ENCODE results near the gene KCNG2.
A peak's percentile ranks its signal among the peaks of the same experiment; 100 is the strongest.

KCNG2 gene

GRCh38 chr18:79866889-79867574, 69.3 kb downstream of the KCNG2 start:
- no peak for TF ChIP-seq Cebpa-rat (IDR thresholded peaks at IDR 0.05)
- Histone ChIP-seq H3K9me3 (peaks cover 18% of the 10 kb centered on the region), H3K4me1 (peaks cover 24% of the 10 kb centered on the region), H3K4me2 (no peak overlapping the region), H3K36me3 (0 out of 2 replicates have a peak, but pooled peaks cover 8% of the 10 kb centered on the region), H3K4me3 (no peak overlapping the region), H3K27me3 (no peaks in the 10 kb centered on the region), H3K9ac (no peak overlapping the region), H3K27ac (peak overlapping the region; percentile 30; the same call in 1 of the 2 replicates), H4K20me1 (no peaks in the 10 kb centered on the region)

- Histone ChIP-seq H3K4me1 (peaks cover 28% of the 10 kb centered on the region), H3K9ac (no peak overlapping the region), H3K4me2 (no peak overlapping the region), H3K36me3 (0 out of 2 replicates have a peak, but pooled peaks cover 4% of the 10 kb centered on the region), H4K20me1 (no peaks in the 10 kb centered on the region), H3K9me3 (peaks cover 11% of the 10 kb centered on the region), H3K27me3 (no peaks in the 10 kb centered on the region), H3K4me3 (no peak overlapping the region), H3K27ac (no peak overlapping the region)
- TF ChIP-seq Cebpa-rat (IDR thresholded peaks at IDR 0.05), result no peak
Measured at GRCh38 chr18:79867666-79868065, 69.9 kb downstream of the KCNG2 start.

GRCh38 chr18:79868168-79868784, 70.5 kb downstream of the KCNG2 start:
- Histone ChIP-seq H3K36me3 (no peaks in the 10 kb centered on the region), H3K27me3 (no peaks in the 10 kb centered on the region), H3K27ac (no peak overlapping the region), H3K4me2 (peak overlapping the region; percentile 73), H4K20me1 (no peaks in the 10 kb centered on the region), H3K9ac (no peak overlapping the region), H3K4me1 (peaks cover 33% of the 10 kb centered on the region), H3K9me3 (peaks cover 5% of the 10 kb centered on the region), H3K4me3 (no peak overlapping the region)
- TF ChIP-seq Cebpa-rat (IDR thresholded peaks at IDR 0.05), result no peak

- Histone ChIP-seq H3K9me3 (no peaks in the 10 kb centered on the region), H3K27me3 (no peaks in the 10 kb centered on the region), H4K20me1 (no peaks in the 10 kb centered on the region), H3K4me1 (peaks cover 33% of the 10 kb centered on the region), H3K4me2 (peak overlapping the region; percentile 73), H3K4me3 (no peak overlapping the region), H3K9ac (no peak overlapping the region), H3K36me3 (no peaks in the 10 kb centered on the region), H3K27ac (no peak overlapping the region)
- TF ChIP-seq Cebpa-rat (IDR thresholded peaks at IDR 0.05), result no peak
Measured at GRCh38 chr18:79868811-79869541, 71.2 kb downstream of the KCNG2 start.

GRCh38 chr18:79869591-79870300, 72.0 kb downstream of the KCNG2 start:
- H3K4me3 ChIP-seq, result no peak overlapping the region
- no peaks in the 10 kb centered on the region for H3K9me3 ChIP-seq
- H3K27me3 ChIP-seq, result no peaks in the 10 kb centered on the region
- TF ChIP-seq Cebpa-rat (IDR thresholded peaks at IDR 0.05), result no peak
- H3K4me1 ChIP-seq, result peaks cover 33% of the 10 kb centered on the region
- H4K20me1 ChIP-seq, result no peaks in the 10 kb centered on the region
- H3K36me3 ChIP-seq, result no peaks in the 10 kb centered on the region
- peak overlapping the region; percentile 73 for H3K4me2 ChIP-seq
- H3K27ac ChIP-seq, result no peak overlapping the region
- no peak overlapping the region for H3K9ac ChIP-seq

- peak overlapping the region; percentile 73 for H3K4me2 ChIP-seq
- no peak for TF ChIP-seq Cebpa-rat (IDR thresholded peaks at IDR 0.05)
- peaks cover 33% of the 10 kb centered on the region for H3K4me1 ChIP-seq
- H3K27ac ChIP-seq, result no peak overlapping the region
- H3K9me3 ChIP-seq, result no peaks in the 10 kb centered on the region
- no peaks in the 10 kb centered on the region for H4K20me1 ChIP-seq
- H3K9ac ChIP-seq, result no peak overlapping the region
- H3K27me3 ChIP-seq, result no peaks in the 10 kb centered on the region
- H3K36me3 ChIP-seq, result no peaks in the 10 kb centered on the region
- no peak overlapping the region for H3K4me3 ChIP-seq
Measured at GRCh38 chr18:79870301-79871025, 72.7 kb downstream of the KCNG2 start.

- H3K4me2 ChIP-seq, result no peak overlapping the region
Measured at GRCh38 chr18:79871026-79871390, 73.3 kb downstream of the KCNG2 start.

GRCh38 chr18:79871481-79872091, 73.8 kb downstream of the KCNG2 start:
- Histone ChIP-seq H3K4me1 (peaks cover 33% of the 10 kb centered on the region), H3K9me3 (no peaks in the 10 kb centered on the region), H3K4me2 (no peak overlapping the region), H3K36me3 (no peaks in the 10 kb centered on the region), H4K20me1 (no peaks in the 10 kb centered on the region), H3K4me3 (no peak overlapping the region), H3K27me3 (no peaks in the 10 kb centered on the region), H3K27ac (no peak overlapping the region), H3K9ac (no peak overlapping the region)
- no peak for TF ChIP-seq Cebpa-rat (IDR thresholded peaks at IDR 0.05)

More at GRCh38 chr18:79871026-79871390, 73.3 kb downstream of the KCNG2 start:
- H3K27ac ChIP-seq, result no peak overlapping the region
- TF ChIP-seq Cebpa-rat (IDR thresholded peaks at IDR 0.05), result no peak
- no peaks in the 10 kb centered on the region for H3K36me3 ChIP-seq
- no peaks in the 10 kb centered on the region for H3K27me3 ChIP-seq
- peaks cover 33% of the 10 kb centered on the region for H3K4me1 ChIP-seq
- no peaks in the 10 kb centered on the region for H3K9me3 ChIP-seq
- no peak overlapping the region for H3K9ac ChIP-seq
- H3K4me3 ChIP-seq, result no peak overlapping the region
- H4K20me1 ChIP-seq, result no peaks in the 10 kb centered on the region

All from BLaER1 (cell line).